Prostate gland (tissue), 2 donors: Measurements from ENCODE around the gene GALK1.

Experiments used
- POLR2A ChIP-seq: fragments of 450-650 bp; IDR thresholded peaks from one replicate; pipeline ENCODE4 v1.6.1; 2016; ENCODE audit warnings: antibody characterized with exemption, mild to moderate bottlenecking
- TF ChIP-seq, protein P1 (sequence below), 4 experiments: fragments of 200-600 bp in 2 of 4; fragments of 450-650 bp in 2 of 4; sonication (generic) in 2 of 4; IDR thresholded peaks; 1 replicate in 3 of 4; 2 replicates in 1 of 4; pipeline ENCODE4 v1.5.1; 2016 to 2019; ENCODE audit warnings: antibody characterized with exemption in 4 of 4, mild to moderate bottlenecking in 2 of 4, moderate library complexity in 2 of 4

DNA sequence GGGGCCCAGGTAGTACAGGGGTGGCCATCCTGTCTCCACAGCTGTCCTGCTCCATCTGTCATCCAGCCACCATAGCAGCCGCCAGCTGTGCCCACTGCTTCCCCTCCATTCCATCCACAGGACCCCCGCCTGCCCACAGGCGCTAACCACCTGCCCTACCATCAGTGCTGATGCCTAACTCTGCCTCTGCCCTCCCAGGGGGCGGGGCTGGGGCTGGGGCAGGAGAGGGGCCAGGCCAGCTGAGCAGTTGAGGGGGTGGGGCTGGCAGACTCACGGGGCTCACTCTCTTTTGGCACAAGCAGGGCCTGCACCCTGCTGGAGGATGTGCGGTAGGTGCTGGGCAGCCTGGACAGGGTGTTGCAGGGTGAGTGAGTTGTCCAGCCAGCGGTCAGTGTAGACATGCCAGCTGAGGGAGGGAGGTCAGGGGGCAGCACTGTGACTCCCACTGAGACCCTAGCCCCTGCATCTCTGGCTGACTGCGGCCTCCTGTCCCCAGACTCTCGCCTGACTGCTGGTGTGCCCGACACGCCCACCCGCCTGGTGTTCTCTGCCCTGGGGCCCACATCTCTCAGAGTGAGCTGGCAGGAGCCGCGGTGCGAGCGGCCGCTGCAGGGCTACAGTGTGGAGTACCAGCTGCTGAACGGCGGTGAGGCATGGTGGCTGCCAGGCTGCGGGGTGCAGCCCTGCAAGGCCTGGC is 9.6 kb downstream of the GALK1 start:
- TF ChIP-seq POLR2A, result no peak
- TF ChIP-seq, protein P1, sequence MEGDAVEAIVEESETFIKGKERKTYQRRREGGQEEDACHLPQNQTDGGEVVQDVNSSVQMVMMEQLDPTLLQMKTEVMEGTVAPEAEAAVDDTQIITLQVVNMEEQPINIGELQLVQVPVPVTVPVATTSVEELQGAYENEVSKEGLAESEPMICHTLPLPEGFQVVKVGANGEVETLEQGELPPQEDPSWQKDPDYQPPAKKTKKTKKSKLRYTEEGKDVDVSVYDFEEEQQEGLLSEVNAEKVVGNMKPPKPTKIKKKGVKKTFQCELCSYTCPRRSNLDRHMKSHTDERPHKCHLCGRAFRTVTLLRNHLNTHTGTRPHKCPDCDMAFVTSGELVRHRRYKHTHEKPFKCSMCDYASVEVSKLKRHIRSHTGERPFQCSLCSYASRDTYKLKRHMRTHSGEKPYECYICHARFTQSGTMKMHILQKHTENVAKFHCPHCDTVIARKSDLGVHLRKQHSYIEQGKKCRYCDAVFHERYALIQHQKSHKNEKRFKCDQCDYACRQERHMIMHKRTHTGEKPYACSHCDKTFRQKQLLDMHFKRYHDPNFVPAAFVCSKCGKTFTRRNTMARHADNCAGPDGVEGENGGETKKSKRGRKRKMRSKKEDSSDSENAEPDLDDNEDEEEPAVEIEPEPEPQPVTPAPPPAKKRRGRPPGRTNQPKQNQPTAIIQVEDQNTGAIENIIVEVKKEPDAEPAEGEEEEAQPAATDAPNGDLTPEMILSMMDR (IDR thresholded peaks at IDR 0.05), result no peak
